Osteocyte (in vitro differentiated cells): Measurements from ENCODE around the gene CARNS1. TPM values are rescaled to one million over a fixed set of nuclear protein-coding genes. Genes with fewer than 3 reads are reported as not detected.

Experiments
- DNase-seq: peaks from one replicate; pipeline ENCODE4 v3.0.0; 2021; ENCODE audit warnings: mixed read lengths; ENCODE audit not compliant: unreplicated experiment; ENCODE audit errors: extremely low spot score
- H3K27ac Mint-ChIP-seq: one replicate; pipeline ENCODE4 v1.8.0; 2021; ENCODE audit warnings: mild to moderate bottlenecking, mixed read lengths; ENCODE audit not compliant: unreplicated experiment
- H3K27me3 Mint-ChIP-seq: one replicate; pipeline ENCODE4 v1.8.0; 2021; ENCODE audit warnings: mixed read lengths; ENCODE audit not compliant: unreplicated experiment
- H3K36me3 Mint-ChIP-seq: one replicate; pipeline ENCODE4 v1.8.0; 2021; ENCODE audit warnings: mixed read lengths; ENCODE audit not compliant: unreplicated experiment
- H3K4me1 Mint-ChIP-seq: one replicate; pipeline ENCODE4 v1.8.0; 2021; ENCODE audit warnings: mixed read lengths; ENCODE audit not compliant: unreplicated experiment
- H3K4me3 Mint-ChIP-seq: one replicate; pipeline ENCODE4 v1.8.0; 2021; ENCODE audit warnings: mild to moderate bottlenecking, moderate library complexity, mixed read lengths; ENCODE audit not compliant: unreplicated experiment
- H3K9me3 Mint-ChIP-seq: one replicate; pipeline ENCODE4 v1.8.0; 2021; ENCODE audit warnings: mixed read lengths; ENCODE audit not compliant: unreplicated experiment
- total RNA-seq: library from RNA; stranded (reverse); gene quantifications from 2 replicates; pipeline ENCODE4 v1.2.1, GENCODE V29; 2021
- TF ChIP-seq, protein P1 (sequence below): fragments of 200-600 bp; sonication (generic); IDR thresholded peaks from 2 replicates; pipeline ENCODE4 v1.5.0; 2021; ENCODE audit warnings: antibody characterized with exemption, mild to moderate bottlenecking, moderate library complexity

CARNS1 gene
- total RNA-seq, 1 donor from 2014 or later: 0.27 TPM

GRCh38 chr11:67416416-67417335 lies 1.2 kb downstream of the CARNS1 start:
- no peaks in the 10 kb centered on the region for H3K27me3 Mint-ChIP-seq

GRCh38 chr11:67417425-67417824 lies 1.9 kb downstream of the CARNS1 start:
- TF ChIP-seq, protein P1, sequence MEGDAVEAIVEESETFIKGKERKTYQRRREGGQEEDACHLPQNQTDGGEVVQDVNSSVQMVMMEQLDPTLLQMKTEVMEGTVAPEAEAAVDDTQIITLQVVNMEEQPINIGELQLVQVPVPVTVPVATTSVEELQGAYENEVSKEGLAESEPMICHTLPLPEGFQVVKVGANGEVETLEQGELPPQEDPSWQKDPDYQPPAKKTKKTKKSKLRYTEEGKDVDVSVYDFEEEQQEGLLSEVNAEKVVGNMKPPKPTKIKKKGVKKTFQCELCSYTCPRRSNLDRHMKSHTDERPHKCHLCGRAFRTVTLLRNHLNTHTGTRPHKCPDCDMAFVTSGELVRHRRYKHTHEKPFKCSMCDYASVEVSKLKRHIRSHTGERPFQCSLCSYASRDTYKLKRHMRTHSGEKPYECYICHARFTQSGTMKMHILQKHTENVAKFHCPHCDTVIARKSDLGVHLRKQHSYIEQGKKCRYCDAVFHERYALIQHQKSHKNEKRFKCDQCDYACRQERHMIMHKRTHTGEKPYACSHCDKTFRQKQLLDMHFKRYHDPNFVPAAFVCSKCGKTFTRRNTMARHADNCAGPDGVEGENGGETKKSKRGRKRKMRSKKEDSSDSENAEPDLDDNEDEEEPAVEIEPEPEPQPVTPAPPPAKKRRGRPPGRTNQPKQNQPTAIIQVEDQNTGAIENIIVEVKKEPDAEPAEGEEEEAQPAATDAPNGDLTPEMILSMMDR: no peak
- Mint-ChIP-seq H3K9me3 (no peaks in the 10 kb centered on the region), H3K4me1 (peaks cover 21% of the 10 kb centered on the region), H3K36me3 (no peaks in the 10 kb centered on the region), H3K27ac (no peak overlapping the region), H3K4me3 (no peak overlapping the region), H3K27me3 (no peaks in the 10 kb centered on the region)
- DNase-seq: no peak

More at GRCh38 chr11:67416416-67417335, 1.2 kb downstream of the CARNS1 start:
- Mint-ChIP-seq H3K27ac (peak overlapping the region; percentile 10), H3K36me3 (no peaks in the 10 kb centered on the region), H3K4me3 (peak overlapping the region; percentile 48), H3K9me3 (no peaks in the 10 kb centered on the region), H3K4me1 (peaks cover 21% of the 10 kb centered on the region)
- no peak for DNase-seq
- TF ChIP-seq, protein P1: no peak

DNA sequence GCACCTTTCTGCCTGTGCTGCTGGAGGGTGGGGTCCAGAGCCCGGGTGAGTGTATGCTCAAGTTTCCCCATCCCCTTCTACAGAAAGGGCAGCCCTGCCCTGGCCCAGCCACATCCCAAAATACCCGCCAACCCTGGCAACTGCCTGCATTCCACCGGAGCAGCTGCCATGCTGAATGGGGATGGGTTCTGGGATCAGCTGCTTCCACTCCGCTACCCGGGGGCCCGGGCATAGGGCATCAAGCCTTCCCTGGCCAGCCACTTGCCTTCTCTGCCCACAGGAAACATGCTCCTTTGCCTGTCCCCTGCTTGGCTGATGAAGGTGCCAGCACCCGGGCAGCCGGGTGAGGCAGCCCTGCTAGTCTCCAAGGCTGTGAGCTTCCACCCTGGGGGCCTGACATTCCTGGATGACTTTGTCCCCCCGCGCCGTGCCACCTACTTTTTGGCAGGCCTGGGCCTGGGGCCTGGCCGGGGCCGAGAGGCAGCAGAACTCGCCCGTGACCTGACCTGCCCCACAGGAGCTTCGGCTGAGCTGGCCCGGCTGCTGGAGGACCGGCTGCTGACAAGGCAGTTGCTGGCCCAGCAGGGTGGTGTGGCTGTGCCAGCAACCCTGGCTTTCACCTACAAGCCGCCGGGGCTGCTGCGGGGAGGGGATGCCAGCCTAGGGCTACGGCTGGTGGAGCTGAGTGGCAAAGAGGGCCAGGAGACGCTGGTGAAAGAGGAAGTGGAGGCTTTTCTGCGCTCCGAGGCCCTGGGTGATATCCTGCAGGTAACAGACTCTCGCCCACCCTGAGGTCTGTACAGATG lies 3.2 kb downstream of the CARNS1 start:
- H3K36me3 Mint-ChIP-seq: no peaks in the 10 kb centered on the region
- H3K27ac Mint-ChIP-seq: no peak overlapping the region
- H3K27me3 Mint-ChIP-seq: no peaks in the 10 kb centered on the region
- no peaks in the 10 kb centered on the region for H3K9me3 Mint-ChIP-seq
- DNase-seq: no peak
- H3K4me1 Mint-ChIP-seq: peaks cover 21% of the 10 kb centered on the region
- H3K4me3 Mint-ChIP-seq: no peak overlapping the region
- TF ChIP-seq, protein P1: no peak

GRCh38 chr11:67419325-67420049 lies 4.0 kb downstream of the CARNS1 start:
- H3K9me3 Mint-ChIP-seq: no peaks in the 10 kb centered on the region
- H3K27me3 Mint-ChIP-seq: no peaks in the 10 kb centered on the region
- H3K27ac Mint-ChIP-seq: no peak overlapping the region
- no peak for DNase-seq
- no peaks in the 10 kb centered on the region for H3K36me3 Mint-ChIP-seq
- H3K4me3 Mint-ChIP-seq: peak overlapping the region; percentile 14
- TF ChIP-seq, protein P1: no peak
- peaks cover 21% of the 10 kb centered on the region for H3K4me1 Mint-ChIP-seq
